ENCODE data around the gene HYDIN. TPM values are rescaled to one million over a fixed set of nuclear protein-coding genes. Genes with fewer than 3 reads are reported as not detected.

Gene HYDIN
- total RNA-seq, 1 donor from 2014 or later = 0.51 TPM

- intact Hi-C loops (cut with DNase I) = no loop called here
Observed at GRCh38 chr16:70764632-70765031, 465.9 kb downstream of the HYDIN start.

GRCh38 chr16:70760221-70760620, 470.3 kb downstream of the HYDIN start:
- intact Hi-C loops (cut with DNase I) = no loop called here
- DNase-seq (ENCODE audit: missing footprints) (no peak), ATAC-seq (no peak)

More at GRCh38 chr16:70764632-70765031, 465.9 kb downstream of the HYDIN start:
- ATAC-seq (no peak), DNase-seq (ENCODE audit: missing footprints) (peak; percentile 48)

GRCh38 chr16:70759666-70760065, 470.9 kb downstream of the HYDIN start:
- ATAC-seq (no peak), DNase-seq (ENCODE audit: missing footprints) (peak; percentile 42)
- intact Hi-C loops (cut with DNase I) = no loop called here

- no peak for ATAC-seq
- intact Hi-C loops (cut with DNase I) = no loop called here
- DNase-seq (ENCODE audit: missing footprints) = peak; percentile 44
Observed at GRCh38 chr16:70758786-70759185, 471.7 kb downstream of the HYDIN start.

Other genes with a start within 250 kb of the HYDIN start
- 8.2 TPM for gene CMTR2, start 58.7 kb upstream of the HYDIN start, total RNA-seq
- 1.7 TPM for gene CALB2, start 128.0 kb upstream of the HYDIN start, total RNA-seq
- gene TLE7, start 211.3 kb upstream of the HYDIN start, total RNA-seq = not detected
- 5.9 TPM for gene ZNF23, start 231.5 kb upstream of the HYDIN start, total RNA-seq